Measurements from ENCODE around the gene STK38. TPM values are rescaled to one million over a fixed set of nuclear protein-coding genes. Genes with fewer than 3 reads are reported as not detected.

Gene STK38
- total RNA-seq, 1 experiment from 2014 or later: 24.2 TPM

- no peaks in the 10 kb centered on the region for H3K4me1 ChIP-seq (ENCODE audit: insufficient read depth, low read length, poor library complexity, severe bottlenecking)
- H3K4me3 ChIP-seq (ENCODE audit: low read depth, low read length, poor library complexity, severe bottlenecking): no peak overlapping the region
- H3K27ac ChIP-seq (ENCODE audit: low read depth, low read length, poor library complexity, severe bottlenecking): no peak overlapping the region
- H3K36me3 ChIP-seq (ENCODE audit: insufficient read depth, low read length, poor library complexity, severe bottlenecking): peaks cover 9% of the 10 kb centered on the region
- TF ChIP-seq CTCF (conservative IDR thresholded peaks at IDR 0.05; ENCODE audit: low read depth, low read length) (no peak), EZH2 (IDR thresholded peaks at IDR 0.05; ENCODE audit: borderline replicate concordance, low read depth, low read length, poor library complexity, severe bottlenecking) (no peak)
- no peaks in the 10 kb centered on the region for H3K27me3 ChIP-seq (replicated peaks; ENCODE audit: insufficient read depth, low read depth, low read length, poor library complexity)
- ChIA-PET POLR2A (ENCODE audit: low non-redundant PET) (no interaction called here), CTCF (no interaction called here)
- intact Hi-C loops (cut with micrococcal nuclease; ENCODE audit: unreplicated experiment): no loop called here
- BruUV-seq (replicated peaks): no TSS peak
- H3K9me3 ChIP-seq (ENCODE audit: low read depth, low read length, poor library complexity, severe bottlenecking): no peaks in the 10 kb centered on the region
- DNase-seq (ENCODE audit: low spot score): no peak
Measured at GRCh38 chr6:36515844-36516243, 31.4 kb downstream of the STK38 start.

DNA sequence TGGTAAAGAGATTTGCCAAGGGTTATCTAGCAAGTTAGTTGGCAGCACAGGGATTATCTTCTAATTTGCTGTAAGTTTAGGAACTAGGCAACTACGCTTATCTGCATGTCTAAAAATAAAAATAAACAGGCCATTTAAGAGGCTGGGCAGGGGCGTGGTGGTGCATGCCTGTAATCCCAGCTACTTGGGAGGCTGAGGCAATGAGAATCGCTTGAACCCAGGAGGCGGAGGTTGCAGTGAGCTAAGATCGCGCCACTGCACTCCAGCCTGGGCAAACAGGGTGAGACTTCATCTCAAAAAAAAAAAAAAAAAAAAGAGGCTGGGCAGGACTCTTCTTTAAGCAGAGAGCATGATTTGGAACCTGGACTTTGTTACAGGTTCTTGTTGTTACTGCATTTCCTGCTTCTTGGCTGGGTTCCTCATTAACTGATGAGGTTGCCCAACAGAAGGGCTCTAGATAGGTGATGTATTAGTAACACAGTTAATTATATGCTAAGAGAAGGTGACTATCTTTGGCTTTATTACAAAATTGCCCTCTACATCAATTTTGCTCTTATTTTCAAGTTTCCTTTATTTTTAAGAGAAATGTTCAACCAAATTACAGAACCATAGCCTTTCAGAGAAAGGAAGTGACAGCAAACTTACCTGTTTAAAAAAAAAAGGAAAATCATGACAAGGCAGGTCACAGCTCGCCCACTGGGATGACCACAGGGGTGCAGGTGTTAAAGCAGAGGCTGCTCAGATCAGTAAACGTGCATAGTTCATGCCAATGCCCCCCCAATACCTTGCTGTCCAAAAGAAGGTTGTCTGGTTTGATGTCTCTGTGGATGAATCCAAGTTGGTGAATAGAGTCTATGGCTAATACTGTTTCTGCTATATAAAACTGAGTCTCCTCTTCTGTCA, 32.5 kb downstream of the STK38 start:
- no peak for DNase-seq (ENCODE audit: low spot score)
- H3K9me3 ChIP-seq (ENCODE audit: low read depth, low read length, poor library complexity, severe bottlenecking): no peaks in the 10 kb centered on the region
- H3K27ac ChIP-seq (ENCODE audit: low read depth, low read length, poor library complexity, severe bottlenecking): no peak overlapping the region
- POLR2A ChIA-PET (ENCODE audit: low non-redundant PET): no interaction called here
- CTCF ChIA-PET: interaction anchor here (0.5 kb wide), 1 partner anchor 85 kb away, joined by 5 read pairs; no protein-coding TSS in a partner anchor
- peaks cover 9% of the 10 kb centered on the region for H3K36me3 ChIP-seq (ENCODE audit: insufficient read depth, low read length, poor library complexity, severe bottlenecking)
- intact Hi-C loops (cut with micrococcal nuclease; ENCODE audit: unreplicated experiment): no loop called here
- H3K4me3 ChIP-seq (ENCODE audit: low read depth, low read length, poor library complexity, severe bottlenecking): no peak overlapping the region
- TF ChIP-seq EZH2 (IDR thresholded peaks at IDR 0.05; ENCODE audit: borderline replicate concordance, low read depth, low read length, poor library complexity, severe bottlenecking) (no peak), CTCF (conservative IDR thresholded peaks at IDR 0.05; ENCODE audit: low read depth, low read length) (no peak)
- BruUV-seq (replicated peaks): no TSS peak
- no peaks in the 10 kb centered on the region for H3K27me3 ChIP-seq (replicated peaks; ENCODE audit: insufficient read depth, low read depth, low read length, poor library complexity)
- H3K4me1 ChIP-seq (ENCODE audit: insufficient read depth, low read length, poor library complexity, severe bottlenecking): no peaks in the 10 kb centered on the region

DNA sequence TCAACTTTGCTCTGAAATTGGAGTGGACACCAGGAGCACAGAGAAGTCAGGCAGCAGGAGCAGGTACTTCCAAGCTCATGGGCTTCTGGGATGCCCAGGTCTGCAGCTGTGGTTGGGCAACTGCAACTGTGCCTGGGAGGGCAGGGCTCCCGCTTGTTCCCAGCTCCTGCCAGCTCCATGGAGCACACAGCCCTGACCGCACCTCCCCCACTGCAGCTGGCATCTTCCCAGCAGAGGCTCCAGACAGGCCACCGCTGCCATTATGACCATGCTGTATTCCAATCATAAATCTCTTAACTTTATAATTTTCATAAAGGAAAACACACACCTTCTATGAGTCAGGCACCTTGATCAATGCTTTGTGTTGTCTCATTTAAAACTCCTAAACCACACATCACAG, 36.9 kb downstream of the STK38 start:
- ChIA-PET CTCF (no interaction called here), POLR2A (ENCODE audit: low non-redundant PET) (no interaction called here)
- no TSS peak for BruUV-seq (replicated peaks)
- DNase-seq (ENCODE audit: low spot score): no peak
- intact Hi-C loops (cut with micrococcal nuclease; ENCODE audit: unreplicated experiment): no loop called here
- H3K27ac ChIP-seq (ENCODE audit: low read depth, low read length, poor library complexity, severe bottlenecking): no peak overlapping the region
- peaks cover 9% of the 10 kb centered on the region for H3K36me3 ChIP-seq (ENCODE audit: insufficient read depth, low read length, poor library complexity, severe bottlenecking)
- H3K4me3 ChIP-seq (ENCODE audit: low read depth, low read length, poor library complexity, severe bottlenecking): no peak overlapping the region
- H3K9me3 ChIP-seq (ENCODE audit: low read depth, low read length, poor library complexity, severe bottlenecking): no peaks in the 10 kb centered on the region
- TF ChIP-seq CTCF (conservative IDR thresholded peaks at IDR 0.05; ENCODE audit: low read depth, low read length) (no peak), EZH2 (IDR thresholded peaks at IDR 0.05; ENCODE audit: borderline replicate concordance, low read depth, low read length, poor library complexity, severe bottlenecking) (no peak)
- no peaks in the 10 kb centered on the region for H3K27me3 ChIP-seq (replicated peaks; ENCODE audit: insufficient read depth, low read depth, low read length, poor library complexity)
- no peaks in the 10 kb centered on the region for H3K4me1 ChIP-seq (ENCODE audit: insufficient read depth, low read length, poor library complexity, severe bottlenecking)

Measured in A673 (cell line).